GM21737 (cell line): Measurements from ENCODE around the gene POLR2A.

Experiments used
- ATAC-seq: cut with Tn5 transposase; IDR thresholded peaks from one replicate; pipeline ENCODE4 v1.9.1; 2021; ENCODE audit warnings: mild to moderate bottlenecking, moderate library complexity; ENCODE audit not compliant: unreplicated experiment

The POLR2A gene

GRCh38 chr17:7484067-7484918 lies at the start of gene POLR2A:
POLR2A (plus strand) TSS chr17:7484366.
- ATAC-seq, result peak; percentile 56

- ATAC-seq, result peak; percentile 24
Measured at GRCh38 chr17:7435676-7436555, 48.2 kb upstream of the POLR2A start.

GRCh38 chr17:7436556-7437368 lies 47.4 kb upstream of the POLR2A start:
- ATAC-seq, result peak; percentile 31

GRCh38 chr17:7437369-7437863 lies 46.8 kb upstream of the POLR2A start:
- ATAC-seq, result no peak

- ATAC-seq, result no peak
Measured at GRCh38 chr17:7437950-7438614, 46.1 kb upstream of the POLR2A start.

- ATAC-seq, result no peak
Measured at GRCh38 chr17:7438656-7439460, 45.3 kb upstream of the POLR2A start.

GRCh38 chr17:7439462-7440112 lies 44.6 kb upstream of the POLR2A start, which contains the start of gene FGF11:
FGF11 (plus strand) TSS chr17:7439512; CDS start chr17:7439621, 109 bp downstream.
- no peak for ATAC-seq

GRCh38 chr17:7440113-7440833 lies 43.9 kb upstream of the POLR2A start:
- ATAC-seq, result no peak

- no peak for ATAC-seq
Measured at GRCh38 chr17:7440834-7441195, 43.4 kb upstream of the POLR2A start.

- ATAC-seq, result no peak
Measured at GRCh38 chr17:7441266-7441665, 42.9 kb upstream of the POLR2A start.

GRCh38 chr17:7442142-7442541 lies 42.0 kb upstream of the POLR2A start:
- no peak for ATAC-seq

- ATAC-seq, result no peak
Measured at GRCh38 chr17:7443499-7444485, 40.4 kb upstream of the POLR2A start.

GRCh38 chr17:7444682-7445618 lies 39.2 kb upstream of the POLR2A start, which contains the start of gene CHRNB1:
CHRNB1 (plus strand) TSS chr17:7445061; CDS start chr17:7445128, 67 bp downstream.
- ATAC-seq, result no peak

- ATAC-seq, result no peak
Measured at GRCh38 chr17:7445619-7445968, 38.6 kb upstream of the POLR2A start.

GRCh38 chr17:7448461-7448860 lies 35.7 kb upstream of the POLR2A start:
- ATAC-seq, result no peak
